H1 (cell line): ENCODE data around the gene STX16. TPM values are rescaled to one million over a fixed set of nuclear protein-coding genes. Genes with fewer than 3 reads are reported as not detected.

Source experiments
- CTCF ChIA-PET: fragments of 300-600 bp; sonication (Branson Sonifier 250); formaldehyde crosslinking; loops from one replicate; lab custom pipeline; 2021; ENCODE audit not compliant: partially characterized antibody; lab: Charles Lee
- POLR2A ChIA-PET: fragments of 300-600 bp; sonication (Branson Sonifier 250); formaldehyde crosslinking; loops from one replicate; lab custom pipeline; 2021; ENCODE audit warnings: inconsistent platforms; ENCODE audit not compliant: partially characterized antibody; lab: Charles Lee
- DNase-seq, 2 experiments: peaks; one replicate each; pipeline versions ENCODE4 v3.0.0 to v3.0.0-alpha.2; 2010 to 2022; ENCODE audit warnings: low spot score in 2 of 2, low read depth in 1 of 2, mixed read lengths in 1 of 2
- FAIRE-seq: peaks from 2 replicates; lab custom pipeline; 2011; peaks lifted over from hg19 to GRCh38; lab: Jason Lieb, UNC
- H2AFZ ChIP-seq: 2 replicates; pipeline ENCODE4 v1.8.1; 2012; ENCODE audit warnings: low read length, inconsistent platforms
- H2AK5ac ChIP-seq: 2 replicates; pipeline ENCODE4 v1.6.1; 2013; ENCODE audit warnings: low read depth, low read length
- H2BK120ac ChIP-seq: replicated peaks from 2 replicates; pipeline ENCODE3; 2013; ENCODE audit warnings: low read depth, low read length, inconsistent platforms
- H2BK12ac ChIP-seq: 2 replicates; pipeline ENCODE4 v1.6.1; 2013; ENCODE audit warnings: low read depth, low read length
- H2BK15ac ChIP-seq: 2 replicates; pipeline ENCODE4 v1.6.1; 2013; ENCODE audit warnings: low read length
- H2BK20ac ChIP-seq: 2 replicates; pipeline ENCODE4 v1.6.1; 2013; ENCODE audit warnings: low read length
- H2BK5ac ChIP-seq: 2 replicates; pipeline ENCODE4 v1.6.1; 2013; ENCODE audit warnings: low read depth, low read length
- H3K14ac ChIP-seq: 2 replicates; pipeline ENCODE4 v1.6.1; 2013; ENCODE audit warnings: inconsistent platforms; ENCODE audit not compliant: insufficient read length
- H3K18ac ChIP-seq: 2 replicates; pipeline ENCODE4 v1.6.1; 2013; ENCODE audit warnings: low read length; ENCODE audit errors: extremely low read depth
- H3K23ac ChIP-seq: 2 replicates; pipeline ENCODE4 v1.6.1; 2013; ENCODE audit warnings: inconsistent platforms; ENCODE audit not compliant: insufficient read length
- H3K23me2 ChIP-seq: 2 replicates; pipeline ENCODE4 v1.6.1; 2013; ENCODE audit warnings: low read depth, low read length
- H3K27ac ChIP-seq: 2 replicates; pipeline ENCODE4 v1.6.1; 2011; ENCODE audit warnings: low read depth, low read length, inconsistent platforms
- H3K27me3 ChIP-seq, 4 experiments: replicated peaks in 1 of 4; 1 replicate in 1 of 4; 2 replicates in 3 of 4; pipeline versions ENCODE4 v1.6.1 to v1.8.1; 2011 to 2013; ENCODE audit warnings: low read length in 3 of 4, mild to moderate bottlenecking in 3 of 4, inconsistent platforms in 2 of 4, mixed read lengths in 2 of 4, moderate library complexity in 1 of 4; ENCODE audit not compliant: control insufficient read depth in 3 of 4, insufficient read depth in 3 of 4; ENCODE audit errors: extremely low read depth in 1 of 4
- H3K36me3 ChIP-seq, 4 experiments: 2 replicates each; pipeline versions ENCODE4 v1.6.1 to v1.8.1; 2011 to 2013; ENCODE audit warnings: mild to moderate bottlenecking in 4 of 4, low read length in 3 of 4, moderate library complexity in 2 of 4, control low read depth in 1 of 4, inconsistent platforms in 1 of 4; ENCODE audit not compliant: insufficient read depth in 4 of 4, control insufficient read depth in 2 of 4
- H3K4ac ChIP-seq: replicated peaks from 2 replicates; pipeline ENCODE3; 2013; ENCODE audit warnings: low read length, low read depth, mixed read lengths, inconsistent platforms; ENCODE audit not compliant: insufficient read length
- H3K4me1 ChIP-seq, 4 experiments: replicated peaks in 1 of 4; 1 replicate in 1 of 4; 2 replicates in 3 of 4; pipeline versions ENCODE4 v1.6.1 to v1.8.1; 2011 to 2013; ENCODE audit warnings: low read length in 3 of 4, inconsistent platforms in 2 of 4, mixed read lengths in 1 of 4; ENCODE audit not compliant: insufficient read depth in 4 of 4, control insufficient read depth in 3 of 4
- H3K4me2 ChIP-seq, 2 experiments: 2 replicates each; pipeline versions ENCODE4 v1.6.1 to v1.8.1; 2011 to 2013; ENCODE audit warnings: low read depth in 2 of 2, low read length in 2 of 2, control low read depth in 1 of 2, inconsistent platforms in 1 of 2, mild to moderate bottlenecking in 1 of 2; ENCODE audit not compliant: insufficient read depth in 1 of 2
- H3K4me3 ChIP-seq, 4 experiments: fragments of 200-600, 300-600 bp in 1 of 4; sonication (generic), shearing (Covaris generic), sonication (Bioruptor Twin) in 1 of 4; 2 replicates each; pipeline versions ENCODE4 v1.5.1 to v1.8.1; 2011 to 2016; ENCODE audit warnings: low read length in 4 of 4, low read depth in 3 of 4, control low read depth in 2 of 4, inconsistent platforms in 2 of 4, mild to moderate bottlenecking in 2 of 4, mixed read lengths in 1 of 4, moderate library complexity in 1 of 4; ENCODE audit not compliant: insufficient read depth in 2 of 4; ENCODE audit errors: extremely low read depth in 1 of 4
- H3K56ac ChIP-seq: replicated peaks from 2 replicates; pipeline ENCODE3; 2013; ENCODE audit warnings: low read depth, mild to moderate bottlenecking, mixed read lengths, low read length, inconsistent platforms; ENCODE audit not compliant: insufficient read length
- H3K79me1 ChIP-seq: 2 replicates; pipeline ENCODE4 v1.6.1; 2013; ENCODE audit warnings: low read depth, low read length, control low read depth
- H3K79me2 ChIP-seq, 2 experiments: 2 replicates each; pipeline versions ENCODE4 v1.6.1 to v1.8.1; 2012 to 2013; ENCODE audit warnings: low read length in 2 of 2, mild to moderate bottlenecking in 2 of 2, inconsistent platforms in 1 of 2; ENCODE audit not compliant: insufficient read depth in 2 of 2, control insufficient read depth in 1 of 2
- H3K9ac ChIP-seq, 4 experiments: replicated peaks in 1 of 4; 1 replicate in 1 of 4; 2 replicates in 3 of 4; pipeline versions ENCODE4 v1.6.1 to v1.8.1; 2011 to 2013; ENCODE audit warnings: low read depth in 3 of 4, low read length in 3 of 4, control low read depth in 2 of 4, mild to moderate bottlenecking in 2 of 4, moderate library complexity in 2 of 4, inconsistent platforms in 1 of 4; ENCODE audit errors: extremely low read depth in 1 of 4
- H3K9me3 ChIP-seq, 2 experiments: 2 replicates each; pipeline versions ENCODE4 v1.6.1 to v1.8.1; 2012 to 2013; ENCODE audit warnings: mild to moderate bottlenecking in 2 of 2, moderate library complexity in 2 of 2, control low read depth in 1 of 2, inconsistent platforms in 1 of 2, low read depth in 1 of 2, low read length in 1 of 2, mixed read lengths in 1 of 2; ENCODE audit not compliant: insufficient read depth in 2 of 2
- H4K20me1 ChIP-seq, 2 experiments: replicated peaks in 1 of 2; 2 replicates each; pipeline versions ENCODE3 to v1.8.1; 2011 to 2013; ENCODE audit warnings: inconsistent platforms in 2 of 2, low read length in 2 of 2, mild to moderate bottlenecking in 1 of 2; ENCODE audit not compliant: insufficient read depth in 2 of 2, control insufficient read depth in 1 of 2
- H4K5ac ChIP-seq: 2 replicates; pipeline ENCODE4 v1.6.1; 2013; ENCODE audit warnings: low read length, low read depth, mixed read lengths, inconsistent platforms; ENCODE audit not compliant: insufficient read length
- H4K8ac ChIP-seq: 2 replicates; pipeline ENCODE4 v1.8.0; 2013; ENCODE audit warnings: mild to moderate bottlenecking, moderate library complexity, low read length, inconsistent platforms; ENCODE audit not compliant: insufficient read depth; ENCODE audit errors: extremely low read depth
- H4K91ac ChIP-seq: replicated peaks from 2 replicates; pipeline ENCODE3; 2013; ENCODE audit warnings: low read length, mixed read lengths, inconsistent platforms; ENCODE audit not compliant: insufficient read length
- ASH2L ChIP-seq: fragments of 200-600, 300-600 bp; sonication (generic); IDR thresholded peaks from one replicate; pipeline ENCODE4 v1.7.1; 2017; ENCODE audit warnings: low read length
- BACH1 ChIP-seq: IDR thresholded peaks from 2 replicates; pipeline ENCODE4 v1.6.1; 2012; ENCODE audit warnings: low read length, improper control_type of control experiment
- BCL11A ChIP-seq, 2 experiments: IDR thresholded peaks; one replicate each; pipeline ENCODE4 v1.6.1; 2011; ENCODE audit warnings: low read depth in 2 of 2, low read length in 2 of 2, mild to moderate bottlenecking in 2 of 2
- BRCA1 ChIP-seq: IDR thresholded peaks from 2 replicates; pipeline ENCODE4 v1.6.1; 2012; ENCODE audit warnings: low read depth, low read length, improper control_type of control experiment
- CREB1 ChIP-seq: IDR thresholded peaks from 2 replicates; pipeline ENCODE4 v1.6.1; 2012; ENCODE audit warnings: inconsistent platforms
- RAD21 ChIP-seq, 2 experiments: IDR thresholded peaks in 1 of 2; conservative IDR thresholded peaks in 1 of 2; 2 replicates each; pipeline ENCODE4 v1.6.1; 2011; ENCODE audit warnings: low read depth in 2 of 2, low read length in 2 of 2, improper control_type of control experiment in 1 of 2, inconsistent platforms in 1 of 2, mild to moderate bottlenecking in 1 of 2, moderate library complexity in 1 of 2
- RBBP5 ChIP-seq: IDR thresholded peaks from 2 replicates; pipeline ENCODE4 v1.7.1; 2012; ENCODE audit warnings: low read depth, mild to moderate bottlenecking, inconsistent platforms, low read length, moderate library complexity, borderline replicate concordance
- SAP30 ChIP-seq: fragments of 300-600 bp; sonication (generic); IDR thresholded peaks from 2 replicates; pipeline ENCODE4 v1.7.1; 2012; ENCODE audit warnings: low read length, moderate library complexity, mild to moderate bottlenecking, inconsistent platforms; ENCODE audit not compliant: insufficient read depth, insufficient replicate concordance
- SIRT6 ChIP-seq: IDR thresholded peaks from one replicate; pipeline ENCODE4 v1.7.1; 2012; ENCODE audit warnings: low read length, inconsistent platforms
- SP4 ChIP-seq: IDR thresholded peaks from 2 replicates; pipeline ENCODE4 v1.6.1; 2012; ENCODE audit warnings: low read length, inconsistent platforms
- TAF1 ChIP-seq: IDR thresholded peaks from 2 replicates; pipeline ENCODE4 v1.6.1; 2011; ENCODE audit warnings: mild to moderate bottlenecking, low read depth, low read length
- WGBS, 2 experiments: shearing (Covaris generic) in 1 of 2; methylation state at CpG; one replicate each; pipeline versions ENCODE4 v1.1.6 to v1.1.7; 2013 to 2015; ENCODE audit warnings: low lambda C conversion rate in 2 of 2, mixed read lengths in 2 of 2, inconsistent platforms in 1 of 2, low coverage in 1 of 2, missing lambda C conversion rate in 1 of 2; ENCODE audit not compliant: insufficient replicate concordance in 2 of 2, insufficient coverage in 1 of 2, insufficient read length in 1 of 2; ENCODE audit errors: extremely low coverage in 1 of 2, missing lambda C conversion rate in 1 of 2; 5-methylcytosine and 5-hydroxymethylcytosine counted together
- polyA plus RNA-seq, 7 experiments: library from polyadenylated mRNA; depleted of rRNA in 3 of 7; stranded (reverse) in 5 of 7; unstranded in 2 of 7; fragments of >200 nt in 5 of 7; fragments of 200-250 nt in 2 of 7; gene quantifications; 1 replicate in 5 of 7; 2 replicates in 1 of 7; 4 replicates in 1 of 7; pipeline versions ENCODE4 v1.2.1 to v1.2.3, GENCODE V29; 2011 to 2013; ENCODE audit warnings: missing spikeins in 2 of 7, mixed read lengths in 2 of 7
- total RNA-seq: library from RNA; stranded (reverse); fragmentation: NEBNext Ultra II Directional; extraction: Animal tissue kit (Norgen Biotek cat#: 25700); gene quantifications from 2 replicates; pipeline ENCODE4 v1.2.1, GENCODE V29; 2021
- TF ChIP-seq, protein P1 (sequence below): IDR thresholded peaks from 2 replicates; pipeline ENCODE4 v1.6.1; 2011; ENCODE audit warnings: low read depth, mild to moderate bottlenecking, low read length; ENCODE audit not compliant: insufficient read depth
- TF ChIP-seq, protein P2 (sequence below): IDR thresholded peaks from 2 replicates; pipeline ENCODE4 v1.6.1; 2012; ENCODE audit warnings: inconsistent platforms

Gene STX16
- total and polyA plus RNA-seq, 2 of the 8 experiments (the other 6 are each of a cell fraction or from before 2014, with no cell fraction given): 45.2 to 61.6 TPM

DNA sequence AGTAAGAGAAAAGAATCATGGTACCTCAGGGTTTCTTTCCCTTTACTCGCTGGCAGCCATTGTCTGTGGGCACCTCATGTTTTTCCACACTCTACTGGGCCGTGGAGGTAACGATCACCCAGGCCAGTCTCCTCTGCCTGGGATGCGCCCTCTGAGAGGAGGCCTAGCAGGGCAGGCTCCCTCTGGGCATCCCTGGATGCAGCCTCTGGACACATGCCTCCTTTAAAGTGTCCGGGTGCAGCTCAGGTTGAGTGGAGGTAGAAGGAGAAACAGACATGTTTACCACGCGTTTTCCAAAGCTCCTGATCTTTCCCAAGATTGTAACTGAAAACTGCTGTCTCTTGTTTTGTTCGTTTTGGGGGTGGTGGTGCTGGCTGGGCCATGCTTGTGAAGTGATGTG, 27.7 kb downstream of the STX16 start:
- POLR2A ChIA-PET: interaction anchor here (1.0 to 15.3 kb wide), 4 partner anchors 9 to 174 kb away, joined by 3 to 242 read pairs (median 8); partner anchors contain the start of gene STX16
- H3K27me3 ChIP-seq: no peaks in the 10 kb centered on the region
- TF ChIP-seq TAF1 (no peak), RBBP5 (no peak), BCL11A (IDR thresholded peaks at IDR 0.05; ENCODE audit: low read depth in 2 of 2, low read length in 2 of 2) (no peak), ASH2L (no peak), BACH1 (no peak), SIRT6 (no peak), BRCA1 (no peak), SP4 (no peak), SAP30 (no peak), RAD21 (IDR thresholded peaks at IDR 0.05 in 1 of 2, conservative IDR thresholded peaks at IDR 0.05 in 1 of 2; ENCODE audit: low read depth in 2 of 2, low read length in 2 of 2) (no peak), CREB1 (no peak)
- TF ChIP-seq, protein P1, sequence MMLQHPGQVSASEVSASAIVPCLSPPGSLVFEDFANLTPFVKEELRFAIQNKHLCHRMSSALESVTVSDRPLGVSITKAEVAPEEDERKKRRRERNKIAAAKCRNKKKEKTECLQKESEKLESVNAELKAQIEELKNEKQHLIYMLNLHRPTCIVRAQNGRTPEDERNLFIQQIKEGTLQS: no peak
- TF ChIP-seq, protein P2, sequence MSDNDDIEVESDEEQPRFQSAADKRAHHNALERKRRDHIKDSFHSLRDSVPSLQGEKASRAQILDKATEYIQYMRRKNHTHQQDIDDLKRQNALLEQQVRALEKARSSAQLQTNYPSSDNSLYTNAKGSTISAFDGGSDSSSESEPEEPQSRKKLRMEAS: no peak

More for the DNA sequence above, 27.7 kb downstream of the STX16 start:
- Histone ChIP-seq H3K79me1 (no peaks in the 10 kb centered on the region; the same call in 1 of the 2 replicates), H2BK15ac (no peak overlapping the region), H3K27ac (no peak overlapping the region), H3K9ac (no peak overlapping the region; a peak in 1 of 7 replicates), H3K9me3 (no peaks in the 10 kb centered on the region), H2BK20ac (0 out of 2 replicates have a peak overlapping the region, but pooled peaks have one; percentile 61), H4K8ac (no peak overlapping the region), H3K23me2 (peaks cover 2% of the 10 kb centered on the region; the same call in 1 of the 2 replicates), H3K4ac (no peak overlapping the region), H3K4me1 (peaks cover 2 to 9% (median 4%) of the 10 kb centered on the region in 4 experiments), H2AK5ac (no peak overlapping the region), H2AFZ (no peak overlapping the region), H3K36me3 (peaks cover 8 to 52% (median 24%) of the 10 kb centered on the region in 4 experiments; a peak in 7 of 8 replicates), H3K18ac (no peak overlapping the region; the same call in 1 of the 2 replicates), H2BK5ac (peak overlapping the region; percentile 71), H3K14ac (no peak overlapping the region), H4K5ac (no peak overlapping the region), H3K4me2 (no peak overlapping the region), H3K79me2 (no peaks in the 10 kb centered on the region; a peak in 2 of 4 replicates), H3K4me3 (no peak overlapping the region), H3K23ac (no peak overlapping the region), H4K91ac (peak overlapping the region; percentile 39), H4K20me1 (no peaks in the 10 kb centered on the region), H3K56ac (no peak overlapping the region), H2BK120ac (peak overlapping the region; percentile 31), H2BK12ac (no peak overlapping the region; the same call in 1 of the 2 replicates)
- CTCF ChIA-PET: interaction anchor here (0.6 to 1.0 kb wide), 5 partner anchors 11 to 1024 kb away, joined by 3 to 5 read pairs (median 3); partner anchors contain the start of gene STX16
- no peak for DNase-seq
- 92% methylated on average over 8 of the region's 8 CpGs; no CpG with 5 or more reads in 1 of the 2 experiments for WGBS, 2 experiments
- no peak for FAIRE-seq
